HG03575 (cell line): ENCODE measurements around the gene CSNK2A3.
"Not testable (repeated sequence)": the region's sequence is repeated elsewhere in the genome, so short reads cannot be mapped to it uniquely, and the experiment has no call there.

Source experiments
- ATAC-seq: cut with Tn5 transposase; IDR thresholded peaks from one replicate; pipeline ENCODE4 v1.9.1; 2021; ENCODE audit not compliant: unreplicated experiment, insufficient number of reproducible peaks, low FRiP score; ENCODE audit errors: extremely low read depth

The CSNK2A3 gene

DNA sequence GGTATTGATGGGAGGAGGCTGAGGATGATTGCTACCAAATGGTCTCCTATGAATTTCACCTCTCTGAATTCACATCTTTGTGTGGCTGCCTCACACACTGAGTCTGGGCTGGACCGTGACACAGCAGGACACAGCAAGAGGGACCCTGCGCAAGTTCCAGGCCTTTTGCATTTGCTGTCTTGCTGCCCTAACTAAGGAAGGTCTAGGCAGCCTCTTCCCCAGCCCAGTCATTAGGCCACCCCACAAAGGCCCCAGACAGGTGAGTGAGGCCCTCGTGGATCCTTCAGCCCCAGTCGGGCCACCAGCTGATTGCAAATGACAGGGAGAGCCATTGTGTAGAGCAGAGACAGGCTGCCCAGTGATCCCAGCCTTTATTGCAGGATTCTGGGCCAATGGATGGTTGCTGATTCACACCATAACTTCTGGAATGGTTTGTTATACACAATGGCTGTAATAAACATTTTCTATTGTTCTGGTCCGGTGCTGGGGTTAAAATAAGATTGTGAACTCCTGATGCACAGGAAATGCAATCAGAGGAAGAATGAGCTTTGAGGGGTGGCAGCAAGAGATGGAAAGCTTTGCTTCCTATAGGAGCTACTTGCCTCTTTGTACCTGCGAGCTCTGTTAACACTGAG, 28.5 kb upstream of the CSNK2A3 start:
- ATAC-seq: no peak

GRCh38 chr11:11380883-11381282, 27.8 kb upstream of the CSNK2A3 start:
- no peak for ATAC-seq

- ATAC-seq: no peak
Observed at GRCh38 chr11:11380340-11380739, 27.3 kb upstream of the CSNK2A3 start.

DNA sequence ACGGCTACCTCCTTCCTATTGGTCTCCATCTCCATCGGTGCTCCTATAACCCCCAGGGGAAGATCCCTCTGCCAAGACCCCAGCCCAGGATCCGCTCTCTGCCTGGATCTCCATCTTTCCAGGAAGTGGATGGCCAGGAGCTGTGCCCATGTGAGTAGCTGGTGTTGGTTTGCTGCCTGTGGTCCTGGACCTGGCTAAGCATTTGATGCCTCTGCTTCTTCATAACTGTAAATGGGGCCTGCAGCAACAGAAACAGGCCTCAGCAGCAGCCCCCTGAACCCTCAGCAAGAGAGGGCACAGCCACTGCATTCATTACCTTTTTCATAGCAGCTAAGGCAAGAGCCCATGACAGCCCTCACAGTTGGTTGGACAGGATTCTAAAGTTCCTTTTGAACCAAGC, 26.6 kb upstream of the CSNK2A3 start:
- no peak for ATAC-seq

- no peak for ATAC-seq
Observed at GRCh38 chr11:11378184-11378940, 25.3 kb upstream of the CSNK2A3 start.

DNA sequence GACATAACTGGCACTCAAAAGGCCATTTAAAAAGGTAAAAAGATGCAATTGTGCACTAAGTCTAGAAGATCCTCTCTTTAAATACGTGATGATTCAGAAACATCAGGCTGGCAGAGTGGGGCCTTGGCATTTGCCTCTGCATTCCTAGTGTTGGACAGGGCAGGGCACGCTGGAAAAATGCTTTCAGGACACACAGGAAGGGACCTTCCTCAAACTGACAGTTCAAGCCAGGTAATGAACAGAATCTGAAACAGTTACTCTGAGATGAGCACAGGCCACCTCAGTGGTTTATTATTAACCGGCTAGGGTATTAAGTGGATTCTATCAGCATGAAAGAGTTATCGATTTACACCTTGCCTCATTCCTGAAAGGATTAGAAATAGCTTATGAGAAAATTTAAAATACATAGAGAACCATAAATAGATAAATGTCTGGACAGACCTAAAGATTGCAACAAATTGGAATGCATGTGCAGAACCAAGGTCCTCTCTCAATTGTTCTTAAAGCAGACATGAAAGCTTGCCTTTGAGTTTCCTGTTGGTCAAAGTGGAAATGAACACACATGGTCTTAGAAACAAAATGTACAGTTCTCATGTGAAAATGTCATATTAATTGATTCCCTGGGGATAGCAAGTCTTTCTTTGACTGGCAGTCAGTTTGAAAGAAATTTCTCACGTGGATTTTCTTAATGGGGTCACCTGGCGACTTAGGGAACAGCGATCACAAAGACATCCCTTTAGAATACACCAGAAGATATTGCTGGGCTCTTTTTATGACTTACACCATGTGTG, 21.5 kb upstream of the CSNK2A3 start:
- ATAC-seq: no peak

GRCh38 chr11:11373934-11374333, 20.9 kb upstream of the CSNK2A3 start:
- ATAC-seq: no peak

GRCh38 chr11:11372461-11372860, 19.4 kb upstream of the CSNK2A3 start:
- ATAC-seq: no peak

DNA sequence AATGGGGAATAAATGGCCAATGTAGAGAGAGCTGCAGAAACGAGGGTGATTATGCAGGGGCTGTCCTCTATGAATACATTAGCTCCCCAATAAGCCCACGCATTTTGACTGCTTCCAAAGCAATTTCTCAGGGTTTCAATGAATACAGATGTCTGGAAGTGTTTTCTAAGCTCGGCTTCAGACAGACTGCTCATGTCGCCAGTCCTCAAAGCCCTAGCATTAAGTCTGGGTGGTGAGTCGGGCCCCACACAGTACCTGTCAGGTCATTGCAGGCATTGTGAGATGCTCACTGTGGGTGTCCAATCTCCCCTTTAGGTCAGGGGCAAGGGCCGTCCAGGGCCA, 17.9 kb upstream of the CSNK2A3 start:
- no peak for ATAC-seq

- ATAC-seq: no peak
Observed at GRCh38 chr11:11370255-11370961, 17.4 kb upstream of the CSNK2A3 start.

DNA sequence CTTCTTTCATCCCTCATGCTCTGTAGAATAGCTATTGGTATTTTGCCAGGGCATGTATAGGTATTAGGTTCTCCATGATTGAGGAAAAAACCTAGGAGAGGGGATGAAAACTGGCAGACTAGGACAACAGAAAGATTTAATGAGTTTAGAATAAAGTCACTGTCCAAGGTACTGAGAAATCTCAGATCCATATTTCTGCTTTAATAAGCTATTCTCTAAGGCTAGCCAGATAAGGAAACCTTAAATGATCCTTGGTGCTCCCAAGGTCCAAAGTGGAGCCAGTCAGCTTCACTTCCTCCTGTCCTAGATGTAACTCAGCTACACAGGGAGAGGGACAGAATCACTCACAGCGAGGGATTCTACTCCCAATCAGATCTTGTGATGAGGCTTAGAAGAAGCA, 13.7 kb upstream of the CSNK2A3 start:
- no peak for ATAC-seq

DNA sequence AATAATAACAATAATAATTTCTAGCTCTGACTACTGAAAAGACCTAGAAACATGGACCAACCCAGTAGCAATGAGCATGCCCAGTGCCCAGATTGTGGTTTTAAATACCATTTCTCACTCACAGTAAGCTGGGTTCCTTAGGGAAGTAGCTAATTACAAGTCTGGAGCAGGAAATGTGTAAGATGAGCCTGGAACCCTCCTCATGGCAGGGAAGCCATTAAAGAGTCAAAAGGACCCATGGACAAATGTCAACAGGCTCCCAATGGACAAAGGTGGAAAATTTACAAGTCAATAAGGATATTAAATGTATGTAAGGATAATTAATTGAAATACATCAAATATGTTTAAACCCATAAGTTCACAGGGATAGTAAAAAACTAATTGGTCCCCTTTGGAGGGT, 10.6 kb upstream of the CSNK2A3 start:
- ATAC-seq: no peak

DNA sequence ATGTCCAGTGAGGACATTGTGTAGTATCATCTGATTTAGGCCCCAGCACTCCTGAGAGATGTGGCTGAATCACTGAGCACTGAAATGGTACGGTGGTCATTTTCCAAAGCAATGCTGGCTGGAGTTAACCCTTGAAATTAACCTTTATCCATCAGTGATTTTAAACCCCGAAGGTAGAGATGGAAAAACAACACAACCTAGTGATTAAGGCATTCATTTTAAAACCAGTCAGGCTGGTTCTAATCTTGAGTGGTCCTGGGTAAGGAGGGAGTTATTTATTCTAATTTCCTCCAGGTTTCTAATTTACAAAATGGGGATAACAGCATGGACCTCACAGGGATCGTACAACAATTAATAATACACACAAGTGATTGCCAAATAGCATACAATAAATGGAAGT, 6.6 kb upstream of the CSNK2A3 start:
- no peak for ATAC-seq

DNA sequence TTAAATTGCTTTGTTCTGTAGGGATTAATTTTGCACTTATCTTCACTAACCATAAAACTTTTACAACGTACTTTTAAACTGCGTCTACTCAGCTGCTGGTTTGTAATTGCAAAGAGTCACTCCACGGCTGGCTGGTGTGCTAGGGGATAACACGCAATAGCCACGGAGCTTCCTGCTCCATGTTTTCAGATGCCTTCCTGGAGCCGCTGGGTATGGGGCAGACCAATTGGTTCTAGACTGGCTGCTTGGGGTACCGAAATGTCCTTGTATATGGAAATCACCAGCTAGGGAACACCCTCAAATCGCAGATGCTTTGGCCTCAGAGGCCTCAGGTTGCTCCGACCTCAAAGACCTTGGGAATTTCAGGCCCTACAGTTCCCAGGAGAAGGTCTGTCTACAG, 3.8 kb upstream of the CSNK2A3 start:
- ATAC-seq: no peak

DNA sequence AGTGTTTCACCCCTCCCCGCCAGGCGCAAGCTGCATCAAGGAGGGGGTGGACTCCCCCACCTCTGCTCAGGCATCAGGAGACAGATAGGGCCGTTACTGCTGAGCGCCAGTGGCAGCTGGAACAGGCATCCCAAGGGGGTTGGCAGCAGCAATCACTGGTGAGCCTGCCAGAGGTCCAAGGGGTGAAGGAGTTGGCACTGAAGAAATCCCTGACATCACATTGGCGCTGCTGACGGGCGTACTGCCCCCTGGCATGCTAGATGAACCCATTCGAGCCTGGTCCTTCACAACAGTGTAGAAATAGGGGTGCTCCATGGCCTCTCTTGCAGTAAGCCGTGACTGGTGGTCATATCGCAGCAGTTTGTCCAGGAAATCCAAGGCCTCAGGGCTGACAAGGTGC, 1.2 kb downstream of the CSNK2A3 start:
- ATAC-seq: not testable (repeated sequence)

DNA sequence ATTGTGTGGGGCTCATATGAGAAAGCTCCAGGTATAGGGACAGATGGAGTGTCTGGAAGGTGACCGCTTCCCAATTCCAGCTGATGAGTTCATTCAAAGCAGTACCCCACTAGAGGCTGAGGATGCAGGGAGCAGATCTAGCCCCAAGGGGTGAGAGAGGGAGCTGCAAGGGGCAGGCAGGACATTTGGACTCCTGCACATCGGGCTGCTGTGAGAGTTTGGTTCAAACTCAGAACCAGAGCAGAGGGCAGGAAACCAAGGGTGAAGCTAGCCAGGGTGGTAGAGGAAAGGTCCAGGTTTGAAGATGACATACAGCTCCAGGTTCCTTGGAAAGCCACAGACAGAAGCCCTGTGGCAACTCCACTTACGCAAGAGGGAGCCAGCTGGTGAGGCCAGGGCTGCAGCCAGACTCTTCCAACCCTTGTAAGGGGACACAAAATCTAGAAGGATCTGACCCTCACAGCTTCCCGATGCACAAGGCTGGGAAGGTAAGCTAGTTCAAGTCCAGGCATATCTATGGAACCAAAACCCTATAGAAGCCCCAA, 1.9 kb downstream of the CSNK2A3 start:
- ATAC-seq: no peak

- ATAC-seq: no peak
Observed at GRCh38 chr11:11349870-11350337, 3.1 kb downstream of the CSNK2A3 start.

GRCh38 chr11:11349106-11349825, 3.8 kb downstream of the CSNK2A3 start:
- ATAC-seq: no peak

GRCh38 chr11:11348303-11348702, 4.7 kb downstream of the CSNK2A3 start:
- ATAC-seq: no peak
